ENCODE results near the gene FHIT. TPM values are rescaled to one million over a fixed set of nuclear protein-coding genes. Genes with fewer than 3 reads are reported as not detected.

The FHIT gene
- polyA plus RNA-seq, 1 of the 3 experiments (the other 2 are of a cell fraction): 0.41 TPM

DNA sequence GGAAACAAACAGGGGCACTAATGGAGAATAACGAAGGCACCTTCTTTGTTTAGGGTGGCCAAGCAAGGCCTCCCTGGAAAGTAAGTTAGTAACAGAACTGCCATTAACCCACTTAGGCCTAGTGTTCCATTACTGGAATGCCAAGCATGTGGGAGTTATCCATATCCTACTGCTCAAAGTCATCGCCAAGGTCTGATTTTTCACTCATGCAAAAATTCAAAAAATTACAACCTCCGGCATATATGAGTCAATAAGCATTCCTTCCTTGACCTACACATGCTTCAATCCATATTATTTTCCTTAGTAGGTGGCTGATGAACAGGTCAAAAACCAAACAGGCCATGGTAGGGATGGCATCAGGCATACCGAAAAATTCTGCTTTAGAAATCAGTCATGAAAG, 1097.2 kb downstream of the FHIT start (continued):
- no peak for TF ChIP-seq RFX5 (IDR thresholded peaks at IDR 0.05; ENCODE audit: low read length)

DNA sequence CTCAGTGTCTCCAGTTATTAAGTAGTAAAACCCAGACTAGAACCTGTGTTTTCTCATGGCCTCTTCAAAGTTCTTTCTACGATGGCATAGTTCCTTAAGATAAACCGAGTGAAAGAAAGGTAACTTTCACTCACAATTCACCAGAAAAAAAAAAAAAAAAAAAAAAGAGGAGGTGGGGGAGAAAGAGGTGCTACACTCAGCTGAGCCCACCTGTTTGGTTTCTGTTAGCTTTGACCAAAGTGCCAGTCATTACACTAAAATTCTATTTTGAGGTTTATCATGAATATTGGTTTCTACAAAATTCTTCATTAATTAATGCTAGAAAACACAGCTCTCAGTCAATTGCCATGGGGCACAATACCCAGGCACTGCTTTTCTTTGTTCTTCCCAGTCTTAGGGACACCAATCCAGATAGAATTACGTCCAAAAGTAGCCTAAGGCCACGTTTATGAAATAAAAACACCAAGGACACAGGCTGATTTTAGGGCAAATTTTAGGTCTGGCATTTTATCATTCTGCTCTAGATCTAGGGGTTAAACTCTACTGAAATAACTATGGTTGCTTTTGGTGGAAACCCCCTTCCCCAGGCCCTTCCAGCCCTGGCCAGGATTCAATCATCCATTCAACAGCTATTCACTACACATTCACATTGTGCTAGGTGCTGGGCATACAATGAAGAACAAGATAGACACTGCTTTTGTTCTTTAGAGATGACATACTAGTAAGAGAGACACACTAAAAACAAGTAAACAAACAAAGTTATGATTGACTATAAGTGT, 1097.8 kb downstream of the FHIT start:
- Histone ChIP-seq H4K20me1 (ENCODE audit: insufficient read depth) (no peaks in the 10 kb centered on the region), H3K36me3 (replicated peaks in 1 of 2; ENCODE audit: control insufficient read depth in 1 of 2, insufficient read depth in 2 of 2, low read length in 1 of 2) (no peaks in the 10 kb centered on the region), H3K4me1 (ENCODE audit: control insufficient read depth in 1 of 2, insufficient read depth in 2 of 2, low read depth in 1 of 2, low read length in 1 of 2) (no peaks in the 10 kb centered on the region), H2AFZ (ENCODE audit: low read depth) (no peak overlapping the region), H3K4me2 (no peak overlapping the region), H3K79me2 (ENCODE audit: insufficient read depth) (no peaks in the 10 kb centered on the region), H3K27ac (ENCODE audit: low read depth in 2 of 2, low read length in 1 of 2) (no peak overlapping the region), H3K9ac (no peak overlapping the region), H3F3A (replicated peaks; ENCODE audit: insufficient read depth) (no peaks in the 10 kb centered on the region), H3K9me2 (no peaks in the 10 kb centered on the region), H3K27me3 (ENCODE audit: insufficient read depth) (no peaks in the 10 kb centered on the region), H3K4me3 (ENCODE audit: low read depth in 2 of 2, low read length in 1 of 2) (no peak overlapping the region), H3K9me3 (no peaks in the 10 kb centered on the region)
- POLR2A ChIA-PET: no interaction called here
- no peak for DNase-seq
- TF ChIP-seq, protein P1, sequence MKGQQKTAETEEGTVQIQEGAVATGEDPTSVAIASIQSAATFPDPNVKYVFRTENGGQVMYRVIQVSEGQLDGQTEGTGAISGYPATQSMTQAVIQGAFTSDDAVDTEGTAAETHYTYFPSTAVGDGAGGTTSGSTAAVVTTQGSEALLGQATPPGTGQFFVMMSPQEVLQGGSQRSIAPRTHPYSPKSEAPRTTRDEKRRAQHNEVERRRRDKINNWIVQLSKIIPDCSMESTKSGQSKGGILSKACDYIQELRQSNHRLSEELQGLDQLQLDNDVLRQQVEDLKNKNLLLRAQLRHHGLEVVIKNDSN (IDR thresholded peaks at IDR 0.05; ENCODE audit: borderline replicate concordance, low read depth): no peak
- TF ChIP-seq ELF1 (IDR thresholded peaks at IDR 0.05): no peak
- no peak for TF ChIP-seq MXI1 (IDR thresholded peaks at IDR 0.05; ENCODE audit: low read depth, low read length)
- TF ChIP-seq GABPA (IDR thresholded peaks at IDR 0.05; ENCODE audit: low read depth): no peak
- TF ChIP-seq MEF2A (IDR thresholded peaks at IDR 0.05; ENCODE audit: borderline replicate concordance, low read depth): no peak
- TF ChIP-seq, protein P2, sequence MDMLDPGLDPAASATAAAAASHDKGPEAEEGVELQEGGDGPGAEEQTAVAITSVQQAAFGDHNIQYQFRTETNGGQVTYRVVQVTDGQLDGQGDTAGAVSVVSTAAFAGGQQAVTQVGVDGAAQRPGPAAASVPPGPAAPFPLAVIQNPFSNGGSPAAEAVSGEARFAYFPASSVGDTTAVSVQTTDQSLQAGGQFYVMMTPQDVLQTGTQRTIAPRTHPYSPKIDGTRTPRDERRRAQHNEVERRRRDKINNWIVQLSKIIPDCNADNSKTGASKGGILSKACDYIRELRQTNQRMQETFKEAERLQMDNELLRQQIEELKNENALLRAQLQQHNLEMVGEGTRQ (IDR thresholded peaks at IDR 0.05; ENCODE audit: borderline replicate concordance, low read depth, low read length): no peak
- TF ChIP-seq TCF12 (IDR thresholded peaks at IDR 0.05): no peak
- TF ChIP-seq, protein P3, sequence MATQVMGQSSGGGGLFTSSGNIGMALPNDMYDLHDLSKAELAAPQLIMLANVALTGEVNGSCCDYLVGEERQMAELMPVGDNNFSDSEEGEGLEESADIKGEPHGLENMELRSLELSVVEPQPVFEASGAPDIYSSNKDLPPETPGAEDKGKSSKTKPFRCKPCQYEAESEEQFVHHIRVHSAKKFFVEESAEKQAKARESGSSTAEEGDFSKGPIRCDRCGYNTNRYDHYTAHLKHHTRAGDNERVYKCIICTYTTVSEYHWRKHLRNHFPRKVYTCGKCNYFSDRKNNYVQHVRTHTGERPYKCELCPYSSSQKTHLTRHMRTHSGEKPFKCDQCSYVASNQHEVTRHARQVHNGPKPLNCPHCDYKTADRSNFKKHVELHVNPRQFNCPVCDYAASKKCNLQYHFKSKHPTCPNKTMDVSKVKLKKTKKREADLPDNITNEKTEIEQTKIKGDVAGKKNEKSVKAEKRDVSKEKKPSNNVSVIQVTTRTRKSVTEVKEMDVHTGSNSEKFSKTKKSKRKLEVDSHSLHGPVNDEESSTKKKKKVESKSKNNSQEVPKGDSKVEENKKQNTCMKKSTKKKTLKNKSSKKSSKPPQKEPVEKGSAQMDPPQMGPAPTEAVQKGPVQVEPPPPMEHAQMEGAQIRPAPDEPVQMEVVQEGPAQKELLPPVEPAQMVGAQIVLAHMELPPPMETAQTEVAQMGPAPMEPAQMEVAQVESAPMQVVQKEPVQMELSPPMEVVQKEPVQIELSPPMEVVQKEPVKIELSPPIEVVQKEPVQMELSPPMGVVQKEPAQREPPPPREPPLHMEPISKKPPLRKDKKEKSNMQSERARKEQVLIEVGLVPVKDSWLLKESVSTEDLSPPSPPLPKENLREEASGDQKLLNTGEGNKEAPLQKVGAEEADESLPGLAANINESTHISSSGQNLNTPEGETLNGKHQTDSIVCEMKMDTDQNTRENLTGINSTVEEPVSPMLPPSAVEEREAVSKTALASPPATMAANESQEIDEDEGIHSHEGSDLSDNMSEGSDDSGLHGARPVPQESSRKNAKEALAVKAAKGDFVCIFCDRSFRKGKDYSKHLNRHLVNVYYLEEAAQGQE (IDR thresholded peaks at IDR 0.05; ENCODE audit: low read depth, low read length): no peak
- no peak for TF ChIP-seq RXRA (IDR thresholded peaks at IDR 0.05; ENCODE audit: borderline replicate concordance, low read depth)
- no peak for TF ChIP-seq TAF1 (IDR thresholded peaks at IDR 0.05; ENCODE audit: borderline replicate concordance, low read depth, low read length)
- TF ChIP-seq YY1 (IDR thresholded peaks at IDR 0.05; ENCODE audit: low read depth): no peak
- TF ChIP-seq EZH2phosphoT487 (IDR thresholded peaks at IDR 0.05; ENCODE audit: borderline replicate concordance, low read depth): no peak
- TF ChIP-seq RCOR1 (IDR thresholded peaks at IDR 0.05; ENCODE audit: low read length): no peak
- TF ChIP-seq FOXJ3 (CRISPR knock-in tag; IDR thresholded peaks at IDR 0.05): no peak
- TF ChIP-seq, protein P4, sequence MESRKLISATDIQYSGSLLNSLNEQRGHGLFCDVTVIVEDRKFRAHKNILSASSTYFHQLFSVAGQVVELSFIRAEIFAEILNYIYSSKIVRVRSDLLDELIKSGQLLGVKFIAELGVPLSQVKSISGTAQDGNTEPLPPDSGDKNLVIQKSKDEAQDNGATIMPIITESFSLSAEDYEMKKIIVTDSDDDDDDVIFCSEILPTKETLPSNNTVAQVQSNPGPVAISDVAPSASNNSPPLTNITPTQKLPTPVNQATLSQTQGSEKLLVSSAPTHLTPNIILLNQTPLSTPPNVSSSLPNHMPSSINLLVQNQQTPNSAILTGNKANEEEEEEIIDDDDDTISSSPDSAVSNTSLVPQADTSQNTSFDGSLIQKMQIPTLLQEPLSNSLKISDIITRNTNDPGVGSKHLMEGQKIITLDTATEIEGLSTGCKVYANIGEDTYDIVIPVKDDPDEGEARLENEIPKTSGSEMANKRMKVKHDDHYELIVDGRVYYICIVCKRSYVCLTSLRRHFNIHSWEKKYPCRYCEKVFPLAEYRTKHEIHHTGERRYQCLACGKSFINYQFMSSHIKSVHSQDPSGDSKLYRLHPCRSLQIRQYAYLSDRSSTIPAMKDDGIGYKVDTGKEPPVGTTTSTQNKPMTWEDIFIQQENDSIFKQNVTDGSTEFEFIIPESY (IDR thresholded peaks at IDR 0.05; ENCODE audit: borderline replicate concordance, low read depth): no peak
- TF ChIP-seq GATA2 (CRISPR knock-in tag; IDR thresholded peaks at IDR 0.05): no peak
- TF ChIP-seq, protein P5, sequence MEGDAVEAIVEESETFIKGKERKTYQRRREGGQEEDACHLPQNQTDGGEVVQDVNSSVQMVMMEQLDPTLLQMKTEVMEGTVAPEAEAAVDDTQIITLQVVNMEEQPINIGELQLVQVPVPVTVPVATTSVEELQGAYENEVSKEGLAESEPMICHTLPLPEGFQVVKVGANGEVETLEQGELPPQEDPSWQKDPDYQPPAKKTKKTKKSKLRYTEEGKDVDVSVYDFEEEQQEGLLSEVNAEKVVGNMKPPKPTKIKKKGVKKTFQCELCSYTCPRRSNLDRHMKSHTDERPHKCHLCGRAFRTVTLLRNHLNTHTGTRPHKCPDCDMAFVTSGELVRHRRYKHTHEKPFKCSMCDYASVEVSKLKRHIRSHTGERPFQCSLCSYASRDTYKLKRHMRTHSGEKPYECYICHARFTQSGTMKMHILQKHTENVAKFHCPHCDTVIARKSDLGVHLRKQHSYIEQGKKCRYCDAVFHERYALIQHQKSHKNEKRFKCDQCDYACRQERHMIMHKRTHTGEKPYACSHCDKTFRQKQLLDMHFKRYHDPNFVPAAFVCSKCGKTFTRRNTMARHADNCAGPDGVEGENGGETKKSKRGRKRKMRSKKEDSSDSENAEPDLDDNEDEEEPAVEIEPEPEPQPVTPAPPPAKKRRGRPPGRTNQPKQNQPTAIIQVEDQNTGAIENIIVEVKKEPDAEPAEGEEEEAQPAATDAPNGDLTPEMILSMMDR (IDR thresholded peaks at IDR 0.05): no peak
- TF ChIP-seq TEAD4 (IDR thresholded peaks at IDR 0.05; ENCODE audit: borderline replicate concordance, insufficient read depth): no peak
- TF ChIP-seq POLR2AphosphoS5 (IDR thresholded peaks at IDR 0.05; ENCODE audit: low read depth, low read length): no peak
- TF ChIP-seq SMC3 (IDR thresholded peaks at IDR 0.05; ENCODE audit: low read depth, low read length): no peak
- 29% methylated on average over 4 of the region's 4 CpGs for WGBS (ENCODE audit: low lambda C conversion rate)
- CTCF ChIA-PET: no interaction called here
